ENCODE data around the gene TNNI3. TPM values are rescaled to one million over a fixed set of nuclear protein-coding genes. Genes with fewer than 3 reads are reported as not detected.

The TNNI3 gene
- total RNA-seq, 6 donors from 2014 or later, result 1.0 to 14.6 (median 5.9) TPM

DNA sequence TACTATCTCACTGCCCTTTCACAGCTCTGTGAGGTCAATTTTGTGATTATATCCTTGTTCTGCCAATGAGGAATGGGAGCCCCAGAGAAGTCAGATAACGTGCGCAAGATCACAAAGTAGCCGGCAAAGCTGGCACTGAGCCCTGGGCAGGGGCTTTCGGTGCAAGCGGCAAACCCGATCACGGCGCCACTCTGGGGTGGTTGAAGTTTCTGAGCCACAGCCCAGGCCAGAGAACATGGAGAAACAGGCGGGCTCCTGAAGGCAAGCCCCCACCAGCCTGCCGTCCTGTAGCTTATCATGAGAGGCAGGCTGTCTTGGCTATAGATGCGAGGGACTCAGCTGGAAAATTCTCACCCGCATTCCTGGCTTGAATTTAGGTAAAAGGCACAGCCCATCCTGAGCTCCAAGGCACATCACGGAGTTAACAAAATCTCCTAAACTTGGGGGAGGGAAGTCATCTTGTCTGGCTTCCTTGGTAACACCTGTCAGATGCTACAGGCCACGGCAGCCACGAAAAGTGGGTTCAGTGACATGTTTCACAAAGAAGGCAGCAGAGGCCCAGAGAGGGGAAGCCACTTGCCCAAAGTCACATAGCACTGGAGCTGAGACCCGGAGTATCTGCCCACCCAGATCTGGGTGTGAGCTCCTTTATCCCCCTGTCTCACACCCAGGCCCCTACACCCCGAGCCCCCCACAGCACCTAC is 21.0 kb downstream of the TNNI3 start:
- no peaks in the 10 kb centered on the region for H3K36me3 ChIP-seq
- WGBS, 2 donors, result 82 to 84% methylated on average over 16 to 17 of the region's 17 CpGs
- ATAC-seq (ENCODE audit: low FRiP score in 2 of 2), result no peak
- peaks cover 0 to 7% (median 6%) of the 10 kb centered on the region in 4 donors for H3K4me1 ChIP-seq
- no peaks in the 10 kb centered on the region for H3K9me3 ChIP-seq
- H3K4me3 ChIP-seq, result no peak overlapping the region
- no peak overlapping the region for H3K27ac ChIP-seq
- peak in 1 of 2 donors; percentile 59 for DNase-seq
- peaks cover 0 to 8% (median under 1%) of the 10 kb centered on the region in 4 donors for H3K27me3 ChIP-seq
- TF ChIP-seq POLR2A (IDR thresholded peaks at IDR 0.05) (no peak), POLR2AphosphoS5 (IDR thresholded peaks at IDR 0.05) (no peak), EP300 (IDR thresholded peaks at IDR 0.05) (no peak)
- TF ChIP-seq, protein P1, sequence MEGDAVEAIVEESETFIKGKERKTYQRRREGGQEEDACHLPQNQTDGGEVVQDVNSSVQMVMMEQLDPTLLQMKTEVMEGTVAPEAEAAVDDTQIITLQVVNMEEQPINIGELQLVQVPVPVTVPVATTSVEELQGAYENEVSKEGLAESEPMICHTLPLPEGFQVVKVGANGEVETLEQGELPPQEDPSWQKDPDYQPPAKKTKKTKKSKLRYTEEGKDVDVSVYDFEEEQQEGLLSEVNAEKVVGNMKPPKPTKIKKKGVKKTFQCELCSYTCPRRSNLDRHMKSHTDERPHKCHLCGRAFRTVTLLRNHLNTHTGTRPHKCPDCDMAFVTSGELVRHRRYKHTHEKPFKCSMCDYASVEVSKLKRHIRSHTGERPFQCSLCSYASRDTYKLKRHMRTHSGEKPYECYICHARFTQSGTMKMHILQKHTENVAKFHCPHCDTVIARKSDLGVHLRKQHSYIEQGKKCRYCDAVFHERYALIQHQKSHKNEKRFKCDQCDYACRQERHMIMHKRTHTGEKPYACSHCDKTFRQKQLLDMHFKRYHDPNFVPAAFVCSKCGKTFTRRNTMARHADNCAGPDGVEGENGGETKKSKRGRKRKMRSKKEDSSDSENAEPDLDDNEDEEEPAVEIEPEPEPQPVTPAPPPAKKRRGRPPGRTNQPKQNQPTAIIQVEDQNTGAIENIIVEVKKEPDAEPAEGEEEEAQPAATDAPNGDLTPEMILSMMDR (IDR thresholded peaks at IDR 0.05), result no peak

DNA sequence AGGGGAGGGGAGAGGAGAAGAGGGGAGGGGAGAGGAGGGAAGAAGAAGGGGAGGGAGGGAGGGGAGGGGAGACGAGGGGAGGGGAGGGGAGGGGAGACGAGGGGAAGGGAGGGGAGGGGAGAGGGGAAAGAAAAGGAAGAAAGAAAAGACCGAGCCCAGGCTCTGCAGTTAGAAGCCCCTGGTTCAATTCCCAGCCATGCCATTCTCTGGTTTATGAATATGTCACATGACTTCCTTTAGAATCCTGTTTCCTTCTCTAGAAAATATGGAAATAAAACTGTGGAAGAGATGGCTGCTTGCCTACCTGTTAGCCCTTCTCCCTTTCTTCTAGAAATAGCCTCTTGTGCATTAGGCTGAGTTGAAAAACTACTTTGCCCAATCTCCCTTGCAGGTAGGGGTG is 22.8 kb downstream of the TNNI3 start:
- Histone ChIP-seq H3K36me3 (no peaks in the 10 kb centered on the region), H3K4me1 (no peaks in the 10 kb centered on the region), H3K9me3 (no peaks in the 10 kb centered on the region), H3K27me3 (peaks cover 0 to 6% (median 0%) of the 10 kb centered on the region in 4 donors), H3K27ac (no peak overlapping the region), H3K4me3 (no peak overlapping the region)
- 6% methylated on average over 2 of the region's 3 CpGs; no CpG with 5 or more reads in 1 of the 2 donors for WGBS, 2 donors
- DNase-seq (no peak), ATAC-seq (ENCODE audit: low FRiP score in 2 of 2) (no peak)
- TF ChIP-seq POLR2AphosphoS5 (IDR thresholded peaks at IDR 0.05) (no peak), EP300 (IDR thresholded peaks at IDR 0.05) (no peak), POLR2A (IDR thresholded peaks at IDR 0.05) (no peak)
- TF ChIP-seq, protein P1 (IDR thresholded peaks at IDR 0.05), result no peak

DNA sequence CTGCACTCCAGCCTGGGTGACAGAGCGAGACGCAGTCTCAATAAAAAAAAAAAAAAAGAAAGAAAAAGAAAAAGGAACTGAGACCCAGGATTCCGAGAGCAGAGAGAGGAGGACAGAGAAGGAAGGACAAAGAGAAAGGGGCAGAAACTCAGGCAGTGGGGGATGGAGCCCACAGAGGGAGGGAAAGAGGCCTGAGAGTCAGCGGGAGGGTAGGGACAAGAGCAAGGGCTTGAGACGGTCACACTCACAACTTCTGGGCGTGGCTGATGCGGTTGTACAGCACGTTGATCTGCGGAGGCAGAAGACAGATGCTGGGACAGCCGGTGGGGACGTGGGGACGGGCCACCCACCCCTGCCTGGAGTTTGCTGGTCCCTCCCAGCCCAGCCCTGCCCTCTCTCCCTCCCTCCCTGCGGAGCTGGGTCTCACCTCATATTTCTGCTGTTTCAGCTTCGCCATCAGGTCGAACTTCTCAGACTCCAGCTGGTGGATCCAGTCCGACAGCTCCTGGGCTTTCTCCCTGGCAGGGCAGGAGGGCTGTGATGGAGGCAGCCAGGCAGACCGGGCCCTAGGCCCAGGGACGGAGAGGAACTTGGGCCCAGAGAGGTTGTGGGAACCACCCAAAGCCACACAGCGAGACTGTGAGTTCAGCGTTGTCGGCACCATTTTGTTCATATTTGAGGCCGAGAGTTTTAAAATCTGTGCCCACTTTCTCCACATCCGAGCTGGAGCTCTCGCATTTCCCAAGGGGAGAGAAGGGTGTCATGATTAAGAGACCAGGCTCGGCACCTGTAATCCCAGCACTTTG is 23.7 kb downstream of the TNNI3 start:
- peak in 1 of 2 donors; percentile 38 for DNase-seq
- Histone ChIP-seq H3K27me3 (peaks cover 0 to 6% (median 0%) of the 10 kb centered on the region in 4 donors), H3K36me3 (no peaks in the 10 kb centered on the region), H3K4me1 (no peaks in the 10 kb centered on the region), H3K4me3 (no peak overlapping the region), H3K27ac (no peak overlapping the region), H3K9me3 (no peaks in the 10 kb centered on the region)
- WGBS, 2 donors, result 60 to 63% methylated on average over 22 to 25 of the region's 25 CpGs
- TF ChIP-seq, protein P1 (IDR thresholded peaks at IDR 0.05), result no peak
- no peak for TF ChIP-seq POLR2A (IDR thresholded peaks at IDR 0.05)
- ATAC-seq (ENCODE audit: low FRiP score in 2 of 2), result no peak

DNA sequence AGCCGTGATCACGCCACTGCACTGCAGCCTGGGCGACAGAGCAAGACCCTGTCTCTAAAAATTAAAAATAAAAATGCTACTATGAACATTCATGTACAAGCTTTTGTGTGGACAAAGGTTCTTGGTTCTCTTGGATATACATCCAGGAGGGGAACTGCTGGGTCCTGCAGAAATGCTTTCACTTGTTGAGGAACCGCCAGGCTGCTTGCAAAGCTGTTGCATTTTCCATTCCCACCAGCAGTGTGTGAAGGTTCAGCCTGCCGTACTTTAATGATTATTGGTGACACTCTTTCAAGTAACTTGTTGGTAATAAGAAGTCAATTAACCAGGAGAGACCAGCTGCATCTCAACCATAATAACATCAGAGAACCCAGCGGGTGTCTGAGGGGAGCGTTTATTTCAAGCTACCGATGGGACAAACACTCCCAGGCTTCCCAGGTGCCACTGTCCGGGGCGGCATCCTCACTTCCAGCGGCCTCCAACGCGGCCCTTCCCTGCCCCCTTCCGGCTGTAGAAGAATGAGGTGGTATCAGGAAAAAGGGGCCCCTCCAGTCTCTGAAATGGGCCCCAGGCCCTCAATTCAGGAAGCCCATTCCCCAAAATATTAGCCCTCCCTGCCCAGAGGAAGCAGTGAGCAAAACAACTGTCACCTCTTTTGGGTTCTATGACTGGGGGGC is 24.9 kb downstream of the TNNI3 start:
- H3K4me1 ChIP-seq, result no peaks in the 10 kb centered on the region
- H3K27ac ChIP-seq, result no peak overlapping the region
- ATAC-seq (ENCODE audit: low FRiP score in 2 of 2) (no peak), DNase-seq (peak in 1 of 2 donors; percentile 41)
- no peaks in the 10 kb centered on the region for H3K36me3 ChIP-seq
- TF ChIP-seq POLR2A (IDR thresholded peaks at IDR 0.05) (no peak), EP300 (IDR thresholded peaks at IDR 0.05) (no peak), POLR2AphosphoS5 (IDR thresholded peaks at IDR 0.05) (no peak)
- TF ChIP-seq, protein P1 (IDR thresholded peaks at IDR 0.05), result peak in 3 of 6 experiments; percentile 12 to 16 (median 12)
- 48 to 52% methylated on average over 14 of the region's 14 CpGs for WGBS, 2 donors
- H3K4me3 ChIP-seq, result no peak overlapping the region
- peaks cover 0 to 6% (median 0%) of the 10 kb centered on the region in 4 donors for H3K27me3 ChIP-seq
- no peaks in the 10 kb centered on the region for H3K9me3 ChIP-seq
